SIG-M5 treated with dmso at 0.1 percent for 504 hours (cell line): ENCODE results near the gene LNX2.

Experiments used
- DNase-seq: peaks from one replicate; lab custom pipeline; 2025; ENCODE audit not compliant: unreplicated experiment; lab: John Stamatoyannopoulos, UW

The LNX2 gene

DNA sequence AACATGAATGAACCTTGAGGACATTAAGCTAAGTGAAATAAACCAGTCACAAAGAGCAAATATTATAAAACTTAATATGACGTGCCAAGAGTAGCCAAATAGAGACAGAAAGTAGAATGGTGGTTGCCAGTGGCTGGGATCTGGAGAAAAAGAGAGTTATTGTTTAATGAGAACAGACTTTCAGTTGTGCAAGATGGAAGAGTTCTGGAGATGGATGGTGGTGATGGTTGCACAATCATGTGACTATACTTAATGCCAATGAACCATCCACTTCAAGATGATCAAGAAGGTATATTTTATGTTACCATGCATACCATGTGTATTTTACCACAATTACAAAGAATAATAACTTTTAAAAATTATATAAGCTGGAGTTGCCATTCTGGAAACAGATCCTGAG is 104.2 kb downstream of the LNX2 start:
- no peak for DNase-seq

DNA sequence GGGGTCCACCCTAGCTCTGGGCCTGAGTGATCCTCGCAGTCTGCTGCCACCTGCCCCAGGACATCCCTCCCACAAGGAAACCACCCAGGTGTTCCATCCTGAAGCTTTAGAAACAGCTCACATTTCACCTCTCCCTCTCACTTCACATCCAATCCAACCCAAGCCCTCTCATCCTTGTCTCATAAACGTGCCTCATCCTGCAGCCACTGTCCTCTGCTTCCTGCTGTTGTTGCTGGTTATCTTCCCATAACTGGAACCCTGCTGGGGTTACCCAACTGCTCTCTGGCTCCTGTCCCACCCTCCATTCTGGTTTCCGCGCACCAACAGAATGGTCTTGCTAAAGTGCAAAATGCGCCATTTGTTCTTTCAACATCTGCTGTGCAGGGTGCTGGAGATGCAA is 110.2 kb downstream of the LNX2 start:
- DNase-seq: no peak

DNA sequence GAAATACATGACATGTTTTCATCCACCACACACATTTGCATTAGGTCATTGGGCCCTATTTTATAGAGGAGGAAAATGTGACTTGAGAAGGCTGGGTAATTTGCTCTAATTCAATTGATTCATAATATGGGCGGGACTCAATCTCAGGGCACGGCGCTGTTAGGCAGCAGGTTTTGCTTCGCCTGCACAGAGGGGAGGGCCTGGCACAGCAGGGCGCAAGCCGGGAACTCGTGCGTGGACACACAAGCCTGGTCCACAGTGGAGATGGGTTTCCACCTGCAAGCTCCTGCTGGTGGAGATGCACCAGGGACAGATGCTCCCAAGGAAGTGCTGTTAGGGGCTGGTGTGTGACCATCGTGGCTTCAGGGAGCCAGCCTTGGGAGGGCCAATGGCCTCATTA is 111.5 kb downstream of the LNX2 start:
- DNase-seq: no peak

DNA sequence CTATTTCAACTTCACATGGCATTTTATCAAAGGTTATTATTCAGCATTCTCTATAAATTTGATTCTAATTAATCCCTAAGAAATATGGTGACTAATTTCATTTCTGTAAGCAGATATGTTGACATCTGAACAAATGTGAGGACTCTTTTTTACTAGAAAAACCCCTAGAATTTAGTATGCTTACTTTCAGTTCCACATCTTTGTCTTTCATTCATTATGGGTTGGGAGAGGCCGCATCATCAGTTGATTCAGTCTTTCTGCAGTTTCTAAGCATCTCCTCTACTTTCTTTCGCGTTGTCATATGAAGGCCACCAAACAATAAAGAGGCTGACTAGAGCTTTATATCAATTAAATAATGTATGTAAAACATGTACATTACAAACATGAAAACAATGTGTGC is 114.5 kb downstream of the LNX2 start:
- no peak for DNase-seq

DNA sequence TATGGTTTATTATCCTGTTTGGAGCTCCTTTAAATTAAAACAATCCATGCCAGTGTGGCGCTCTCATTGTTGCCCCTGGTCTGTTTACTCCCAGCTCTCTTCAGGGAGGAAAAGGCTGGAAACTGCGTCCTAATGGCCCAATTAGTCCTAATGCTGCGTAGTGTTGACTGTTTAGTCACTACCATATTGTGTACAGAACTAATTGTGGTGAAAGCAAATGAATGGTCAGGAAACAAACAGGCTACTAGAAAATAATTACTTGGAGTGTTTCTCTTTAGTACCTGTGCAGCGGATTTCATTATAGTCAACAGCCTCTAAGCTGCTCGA is 115.5 kb downstream of the LNX2 start:
- DNase-seq: no peak

DNA sequence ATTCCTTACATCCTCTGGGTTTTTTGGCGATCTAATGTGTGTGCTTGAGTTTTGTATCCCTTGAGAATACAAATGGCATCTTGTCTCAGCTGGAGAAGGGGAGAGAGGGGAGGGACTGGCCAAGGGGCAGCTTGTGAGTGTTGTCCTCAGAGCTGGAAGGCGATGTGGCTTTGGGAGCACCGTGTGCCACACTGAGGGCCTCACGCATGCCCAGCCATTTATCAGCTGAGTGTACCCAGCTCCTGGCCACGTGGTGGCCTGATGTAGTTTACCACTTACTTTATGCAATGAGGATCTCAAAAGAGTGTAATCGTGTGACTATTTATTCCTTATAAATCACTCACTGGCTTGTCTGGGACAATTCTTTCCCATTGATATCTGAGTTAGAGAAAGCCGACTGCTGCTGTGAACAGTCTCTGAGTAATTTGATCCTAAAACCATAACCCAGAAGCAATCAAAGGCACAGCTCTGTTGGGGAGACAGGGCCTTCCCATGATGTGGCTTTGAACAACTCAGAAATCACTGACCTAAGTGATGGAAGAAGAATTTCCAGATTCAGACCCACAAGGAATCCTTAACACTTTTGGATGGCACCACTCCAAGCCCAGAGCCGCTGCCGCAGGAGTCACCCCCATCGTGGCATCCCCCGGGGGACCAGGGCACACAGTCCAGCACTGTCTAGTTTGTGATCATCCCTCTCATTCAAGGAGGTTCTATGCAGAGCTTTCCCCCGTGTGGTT is 116.0 kb downstream of the LNX2 start:
- DNase-seq: no peak

DNA sequence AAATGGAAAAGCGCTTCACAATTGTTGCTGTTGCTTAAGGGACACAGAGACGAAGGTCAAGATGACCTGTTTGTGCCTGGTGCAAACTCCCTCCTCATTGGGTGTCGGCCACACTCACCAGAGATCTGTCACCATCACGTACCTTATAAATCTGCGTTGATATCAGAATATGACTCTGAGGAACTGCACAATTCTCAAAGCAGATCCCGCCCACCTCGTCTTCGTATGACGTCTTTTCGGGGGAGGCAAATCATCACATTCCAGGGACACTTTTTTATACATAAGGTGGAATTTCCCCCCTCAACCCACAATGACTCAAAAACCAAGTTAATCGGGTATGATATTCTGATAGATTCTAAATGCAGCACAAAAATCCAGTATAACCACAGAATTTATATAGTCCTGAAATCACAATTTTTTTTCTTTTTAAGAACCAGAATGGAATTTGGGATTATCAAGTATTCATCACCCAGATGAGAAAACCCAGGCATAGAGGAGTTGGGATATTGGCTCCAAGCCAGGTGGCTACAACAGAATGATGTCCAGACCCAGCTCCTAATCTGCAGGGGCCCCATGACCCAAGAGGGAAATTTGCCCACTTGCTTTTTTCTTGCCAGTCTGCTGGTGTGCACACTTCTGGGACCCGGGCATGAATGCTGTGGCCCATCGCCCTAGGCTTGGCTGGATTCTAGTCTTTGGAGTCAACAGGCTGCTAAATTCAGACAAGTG is 119.4 kb downstream of the LNX2 start:
- no peak for DNase-seq

DNA sequence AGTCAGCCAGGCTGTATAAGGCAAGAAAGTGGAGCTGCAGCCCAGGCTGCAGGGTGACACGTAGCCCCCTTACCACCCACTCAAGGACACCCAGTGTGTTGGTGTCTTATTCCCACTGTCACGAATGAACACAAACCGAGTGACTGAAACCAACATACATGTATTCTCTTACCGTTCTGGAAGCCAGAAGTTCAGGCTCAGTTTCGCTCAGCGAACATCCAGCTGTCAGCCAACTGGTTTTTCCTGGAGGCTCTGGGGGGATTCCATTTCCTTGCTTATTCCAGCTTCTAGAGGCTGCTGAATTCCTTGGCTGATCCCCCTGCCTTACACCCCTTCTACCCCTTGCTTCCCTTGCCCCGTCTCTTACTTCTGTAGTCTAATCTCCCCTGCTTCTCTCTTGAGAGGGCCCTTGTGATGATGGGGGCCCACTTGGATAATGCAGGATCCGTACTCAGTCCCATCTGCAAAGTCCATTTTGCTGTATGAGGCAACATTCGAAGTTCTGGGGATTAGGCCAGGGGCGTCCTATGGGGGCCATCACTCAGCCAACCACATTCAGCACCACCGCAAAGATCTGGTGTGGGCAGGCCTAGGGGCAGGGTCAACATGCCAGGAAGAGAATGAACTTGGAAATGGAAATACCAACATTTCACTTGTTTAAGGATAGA is 122.6 kb downstream of the LNX2 start:
- DNase-seq: no peak

DNA sequence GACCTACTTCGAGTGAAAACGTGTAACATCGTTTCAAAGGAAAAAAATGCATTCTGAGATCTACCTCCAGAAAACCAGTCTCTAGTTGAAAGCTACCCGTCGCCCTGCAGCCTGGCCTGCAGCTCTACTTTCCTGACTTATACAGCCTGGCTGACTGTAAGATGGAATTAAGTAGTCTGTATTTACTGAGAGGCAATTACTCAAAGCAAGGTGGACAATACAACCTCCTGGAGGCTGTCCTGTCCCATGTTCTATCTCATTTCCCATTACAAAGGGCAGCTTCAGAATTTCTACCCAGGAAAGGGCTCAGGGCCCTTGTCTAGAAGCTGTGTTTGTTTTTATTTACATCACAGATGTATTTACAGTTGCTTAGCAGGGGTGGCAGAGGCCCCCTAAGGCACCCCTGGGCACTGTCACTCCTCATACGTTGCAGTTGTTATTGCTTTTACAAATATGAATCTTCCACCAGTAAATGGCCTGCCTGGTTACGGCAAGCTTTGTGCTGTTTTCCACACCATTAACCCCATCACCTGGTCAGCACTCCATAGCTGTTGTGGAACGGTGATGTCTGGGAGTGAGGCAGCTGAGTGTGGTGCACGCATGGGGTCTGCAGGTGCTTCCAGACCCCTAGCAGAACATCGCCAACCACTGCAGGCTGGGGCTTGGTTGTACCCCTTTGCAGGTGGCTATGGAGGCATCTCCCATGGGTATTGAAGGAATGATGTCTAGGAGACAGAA is 123.6 kb downstream of the LNX2 start:
- no peak for DNase-seq

DNA sequence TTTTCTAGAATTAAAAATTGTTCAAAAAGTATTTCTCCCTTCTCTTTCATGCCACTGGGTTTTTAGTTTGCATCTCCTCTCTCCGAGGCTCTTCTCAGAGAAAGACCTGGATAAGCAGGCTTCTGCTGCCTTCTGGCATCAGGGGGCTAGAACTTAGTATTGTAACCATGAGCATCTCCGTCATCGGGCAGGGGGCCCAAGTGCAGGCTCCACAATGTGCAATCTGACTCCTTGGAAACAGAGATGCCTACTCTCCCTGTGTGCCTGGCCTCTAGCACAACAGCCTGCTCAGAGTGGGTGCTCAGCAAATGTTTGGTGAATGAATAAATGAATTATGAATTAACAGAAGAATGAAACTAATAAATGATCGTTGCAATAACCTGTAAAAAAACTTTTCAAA is 124.3 kb downstream of the LNX2 start:
- DNase-seq: no peak
